Body of pancreas (tissue), 4 donors: Measurements from ENCODE around the gene DCTN4.

Experiments used
- CTCF ChIP-seq, 7 experiments: fragments of 450-650 bp in 4 of 7; fragments of 200-600 bp in 3 of 7; sonication (generic) in 3 of 7; IDR thresholded peaks; one replicate each; pipeline ENCODE4 v1.5.1; 2016 to 2019; ENCODE audit warnings: antibody characterized with exemption in 7 of 7
- POLR2A ChIP-seq, 3 donors: fragments of 450-650 bp; IDR thresholded peaks; one replicate each; pipeline ENCODE4 v1.6.1; 2016; ENCODE audit warnings: antibody characterized with exemption in 3 of 3, mild to moderate bottlenecking in 2 of 3

GRCh38 chr5:150658699-150659265 is 100.0 kb downstream of the DCTN4 start:
- TF ChIP-seq CTCF (IDR thresholded peaks at IDR 0.05) = no peak
- TF ChIP-seq POLR2A (IDR thresholded peaks at IDR 0.05) = no peak
